ENCODE measurements around the gene FAIM2.

GRCh38 chr12:49939707-49940106, 36.0 kb upstream of the FAIM2 start:
- no peak for TF ChIP-seq EZH2 (IDR thresholded peaks at IDR 0.05; ENCODE audit: insufficient read depth, poor library complexity, severe bottlenecking)
- TF ChIP-seq EZH2phosphoT487 (IDR thresholded peaks at IDR 0.05; ENCODE audit: insufficient read depth, low read depth), result no peak

Measured in GM23248 (cell line).